Stimulated activated CD8-positive, alpha-beta memory T cell treated with anti-CD3 and anti-CD28 coated beads, Interleukin-7, amount 100 ng/mL, for 4 hours (primary cell): ENCODE measurements around the gene DNAJC4.

ENCODE experiments used
- DNase-seq, 2 donors: peaks; one replicate each; pipeline ENCODE4 v3.0.0-alpha.2; 2020; ENCODE audit warnings: low read depth in 2 of 2

The DNAJC4 gene, protein sequence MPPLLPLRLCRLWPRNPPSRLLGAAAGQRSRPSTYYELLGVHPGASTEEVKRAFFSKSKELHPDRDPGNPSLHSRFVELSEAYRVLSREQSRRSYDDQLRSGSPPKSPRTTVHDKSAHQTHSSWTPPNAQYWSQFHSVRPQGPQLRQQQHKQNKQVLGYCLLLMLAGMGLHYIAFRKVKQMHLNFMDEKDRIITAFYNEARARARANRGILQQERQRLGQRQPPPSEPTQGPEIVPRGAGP

DNA sequence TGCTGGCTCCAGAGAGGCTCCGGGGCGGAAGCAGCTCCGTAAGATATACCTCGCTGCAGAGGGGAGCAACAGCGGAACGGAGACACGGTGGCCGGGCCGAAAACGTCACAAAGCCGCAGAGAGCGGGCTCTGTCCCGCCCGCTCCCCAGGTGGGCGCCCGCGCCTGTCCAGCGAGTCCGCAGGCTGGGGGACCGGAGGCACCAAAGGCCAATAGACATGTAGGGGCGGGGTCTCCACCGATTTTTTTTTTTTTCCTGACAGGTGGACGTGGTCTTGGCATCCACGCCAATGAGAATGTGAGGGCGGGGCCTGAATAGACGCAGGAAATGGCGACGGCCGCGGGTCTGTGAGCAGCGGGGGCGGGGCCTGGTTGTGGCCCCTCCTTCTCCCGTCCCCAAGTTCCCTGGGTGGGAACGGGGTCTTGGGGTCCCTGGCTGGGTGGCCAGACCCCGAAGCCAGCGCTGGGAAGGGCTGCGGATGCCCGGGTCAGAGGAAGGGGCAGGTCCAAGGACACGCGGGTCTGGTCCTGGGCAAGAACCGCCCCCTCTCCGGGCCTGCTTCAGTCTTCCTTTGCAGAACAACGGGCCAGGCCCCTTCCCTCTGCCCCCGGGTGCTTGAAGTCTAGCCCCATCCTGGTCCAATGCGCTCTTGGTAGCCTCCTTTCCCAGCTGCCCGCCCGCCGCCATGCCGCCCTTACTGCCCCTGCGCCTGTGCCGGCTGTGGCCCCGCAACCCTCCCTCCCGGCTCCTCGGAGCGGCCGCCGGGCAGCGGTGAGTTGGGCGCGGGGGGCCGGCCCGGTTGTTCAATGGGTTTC is at the start of gene DNAJC4:
DNAJC4 (plus strand) TSS at position 378 of the 814 bp plus-strand sequence; CDS start at position 685, 307 bp downstream.
- DNase-seq: peak; percentile 78 to 82

- no peak for DNase-seq
These were observed 49.5 kb upstream of the DNAJC4 start for GRCh38 chr11:64180891-64181290.

DNA sequence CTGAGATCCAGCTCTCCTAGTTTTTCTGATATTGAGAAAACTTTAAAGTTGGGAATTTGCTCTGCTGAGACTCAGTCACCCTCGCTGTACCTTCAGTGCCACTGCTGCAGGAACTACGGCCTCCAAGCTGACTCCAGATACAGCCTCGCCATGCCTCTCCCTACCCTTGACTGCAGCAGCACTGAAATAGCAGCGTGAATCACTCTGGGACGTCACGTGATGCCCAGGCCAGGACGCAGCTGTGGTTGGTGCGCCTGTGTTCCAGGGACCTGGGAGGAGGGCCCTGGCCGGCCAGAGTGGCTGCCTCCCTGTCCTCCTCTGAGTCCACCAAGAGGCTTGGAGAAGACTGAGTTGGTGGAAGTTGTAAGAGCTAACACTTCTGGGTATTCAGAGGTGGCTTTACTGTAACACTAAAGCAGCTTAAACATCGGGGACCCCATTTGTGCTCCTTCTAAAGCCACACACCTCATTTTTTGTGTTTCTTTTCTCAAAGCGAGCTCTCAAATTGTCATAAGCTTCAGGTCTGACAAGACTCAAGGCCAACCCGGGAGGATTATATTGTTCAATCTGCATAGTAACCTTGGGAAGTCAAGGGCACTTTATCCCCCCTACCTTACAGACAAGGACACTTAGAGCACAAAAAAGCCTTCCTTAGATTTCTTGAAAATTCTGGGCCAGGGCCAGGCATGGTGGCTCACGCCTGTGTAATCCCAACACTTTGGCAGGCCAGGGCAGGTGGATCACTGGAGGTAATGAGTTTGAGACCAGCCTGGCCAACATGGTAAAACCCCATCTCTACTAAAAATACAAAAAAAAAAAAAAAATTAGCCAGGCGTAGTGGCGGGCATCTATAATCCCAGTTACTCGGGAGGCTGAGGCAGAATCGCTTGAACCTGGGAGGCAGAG is 48.6 kb upstream of the DNAJC4 start:
- DNase-seq: peak in 1 of 2 donors; percentile 24

DNA sequence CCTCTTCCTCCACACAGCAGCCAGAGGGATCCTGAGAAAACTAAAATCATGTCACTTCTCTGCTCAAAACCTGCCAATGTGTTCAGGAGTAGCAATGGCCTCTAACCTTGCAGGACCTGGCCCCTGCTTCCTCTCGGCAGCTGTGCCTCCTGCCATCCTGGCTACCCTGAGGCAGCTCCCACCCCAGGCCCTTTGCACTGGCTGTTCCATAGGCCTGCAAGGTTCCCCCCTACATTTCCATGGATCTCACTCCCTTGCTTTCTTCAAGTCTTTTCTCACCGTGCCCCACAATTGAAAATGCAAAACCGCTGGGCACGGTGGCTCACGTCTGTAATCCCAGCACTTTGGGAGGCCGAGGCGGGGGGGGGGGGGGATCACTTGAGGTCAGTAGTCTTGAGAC is 46.5 kb upstream of the DNAJC4 start:
- DNase-seq: no peak

DNA sequence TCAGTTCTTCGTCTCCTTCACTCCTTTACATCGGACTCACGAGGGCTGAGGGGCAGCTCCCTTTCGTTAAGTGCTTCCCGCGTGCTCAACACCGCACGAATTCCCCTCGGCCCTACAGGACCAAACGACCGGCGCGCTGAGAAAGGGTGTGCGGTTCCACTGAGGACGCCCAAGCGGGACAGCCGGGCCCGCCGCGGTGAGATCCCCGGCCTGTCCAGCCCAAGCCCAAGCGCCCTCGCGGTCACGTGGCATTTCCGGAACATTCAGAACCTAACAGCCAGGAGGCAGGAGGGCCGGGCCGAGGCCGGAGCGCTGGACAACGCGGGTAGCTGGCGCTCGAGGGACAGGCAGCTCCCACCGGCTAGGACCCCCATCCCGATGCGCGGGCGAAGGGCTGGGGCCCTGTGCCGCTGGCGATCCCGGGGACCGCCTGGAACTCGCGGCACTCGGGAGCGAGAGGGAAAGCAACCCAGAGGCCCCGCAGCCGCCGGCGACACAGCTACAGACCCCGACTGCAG is 45.1 kb upstream of the DNAJC4 start:
- DNase-seq: no peak

GRCh38 chr11:64185693-64186491 is 44.5 kb upstream of the DNAJC4 start, which contains the start of gene STIP1:
Gene STIP1, plus strand, starts transcription at chr11:64186171. Its CDS starts 91 bp downstream, at chr11:64186262.
- DNase-seq: peak; percentile 97 to 100

GRCh38 chr11:64186492-64187165 is 43.7 kb upstream of the DNAJC4 start:
- DNase-seq: peak; percentile 26 to 31

DNA sequence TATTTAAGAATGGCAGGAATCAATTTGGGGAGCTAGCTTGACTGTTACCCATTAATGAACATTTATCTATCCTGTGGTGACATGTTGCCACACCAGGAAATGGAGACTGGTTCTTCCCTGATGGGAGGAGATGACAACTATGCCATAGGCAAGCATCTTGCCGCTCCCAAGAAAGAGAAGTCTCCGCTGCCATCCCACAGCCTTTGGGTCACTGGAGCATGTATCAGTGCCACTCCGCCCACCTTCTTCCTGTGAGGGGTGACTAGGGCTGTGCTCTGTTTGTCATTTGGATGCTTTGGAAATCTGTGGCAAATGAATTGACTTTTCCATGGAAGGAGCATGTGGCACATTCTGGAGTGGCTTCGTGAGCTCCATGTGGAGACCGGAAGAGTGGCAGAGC is 37.9 kb upstream of the DNAJC4 start:
- no peak for DNase-seq

- no peak for DNase-seq
These were observed 33.7 kb upstream of the DNAJC4 start for GRCh38 chr11:64196626-64197025.

DNA sequence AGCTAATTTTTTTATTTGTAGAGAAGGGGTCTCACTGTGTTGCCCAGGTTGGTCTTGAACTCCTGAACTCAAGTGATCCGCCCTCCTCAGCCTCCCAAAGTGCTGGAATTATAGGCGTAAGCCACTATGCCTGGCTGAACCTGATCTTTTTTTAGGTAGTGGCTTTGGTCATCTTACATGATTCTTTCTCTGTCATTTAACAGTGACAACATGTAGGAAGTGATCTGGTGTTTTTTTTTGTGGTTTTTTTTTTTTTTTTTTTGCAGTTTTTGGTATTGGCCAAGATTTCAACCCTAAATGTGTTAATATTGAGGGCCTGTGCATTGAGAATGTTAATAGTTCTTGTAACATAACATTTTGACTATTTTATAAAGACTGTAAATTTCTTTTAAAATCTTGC is 31.8 kb upstream of the DNAJC4 start:
- no peak for DNase-seq

GRCh38 chr11:64201543-64201942 is 28.8 kb upstream of the DNAJC4 start:
- no peak for DNase-seq

DNA sequence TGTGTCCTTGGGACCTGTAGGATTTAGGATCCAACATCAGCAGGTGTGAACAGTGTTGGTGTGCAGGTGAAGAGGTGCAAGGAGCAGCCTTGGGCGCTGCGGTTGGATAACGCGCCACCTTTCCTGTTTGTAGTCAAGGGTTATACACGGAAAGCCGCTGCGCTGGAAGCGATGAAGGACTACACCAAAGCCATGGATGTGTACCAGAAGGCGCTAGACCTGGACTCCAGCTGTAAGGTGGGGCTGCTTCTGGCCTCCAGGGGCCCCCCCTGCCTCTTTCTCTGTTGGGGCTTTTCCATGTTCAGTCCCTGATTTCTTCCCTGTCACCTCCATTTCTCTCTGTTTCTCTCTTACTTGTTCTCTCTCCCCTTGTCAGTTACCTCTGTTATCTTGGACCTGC is 27.4 kb upstream of the DNAJC4 start:
- DNase-seq: no peak

GRCh38 chr11:64203421-64204079 is 26.8 kb upstream of the DNAJC4 start:
- DNase-seq: no peak

DNA sequence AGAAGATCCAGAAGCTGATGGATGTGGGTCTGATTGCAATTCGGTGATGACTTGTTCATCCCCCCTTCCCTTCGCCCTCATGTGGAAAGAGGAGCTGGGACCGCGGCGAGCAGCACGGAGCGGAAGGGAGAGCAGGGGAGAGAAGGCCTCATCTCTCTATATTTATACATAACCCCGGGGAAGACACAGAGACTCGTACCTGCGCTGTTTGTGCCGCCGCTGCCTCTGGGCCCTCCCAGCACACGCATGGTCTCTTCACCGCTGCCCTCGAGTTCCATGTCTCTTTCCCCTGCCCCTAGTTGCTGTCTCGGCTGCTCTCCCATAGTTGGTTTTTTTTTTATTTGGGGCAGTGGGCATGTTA is 26.3 kb upstream of the DNAJC4 start:
- no peak for DNase-seq

DNA sequence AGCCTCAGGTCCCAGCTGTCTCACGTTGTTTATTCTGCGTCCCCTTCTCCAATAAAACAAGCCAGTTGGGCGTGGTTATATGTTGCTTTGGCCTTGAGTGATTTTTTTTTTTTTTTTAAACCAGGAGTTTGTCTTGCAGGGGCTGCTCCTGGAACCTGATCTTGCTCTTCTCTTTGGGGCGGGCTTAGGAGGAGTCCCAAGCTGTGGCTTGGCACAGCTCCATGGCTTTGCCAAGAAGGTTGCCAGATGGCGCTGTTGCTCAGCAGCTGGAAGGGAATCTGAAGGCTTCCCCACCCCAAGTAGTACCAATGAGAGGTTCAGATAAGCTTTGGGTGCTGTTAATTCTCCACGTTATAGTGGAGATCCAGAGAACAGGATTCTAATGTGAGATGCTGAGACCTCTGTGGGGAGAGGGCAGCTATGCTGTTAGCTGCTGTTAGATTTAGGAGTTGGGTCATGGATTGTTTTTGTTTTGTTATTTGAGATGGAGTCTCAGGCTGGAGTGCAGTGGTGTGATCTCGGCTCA is 25.8 kb upstream of the DNAJC4 start:
- peak; percentile 67 to 69 for DNase-seq

DNA sequence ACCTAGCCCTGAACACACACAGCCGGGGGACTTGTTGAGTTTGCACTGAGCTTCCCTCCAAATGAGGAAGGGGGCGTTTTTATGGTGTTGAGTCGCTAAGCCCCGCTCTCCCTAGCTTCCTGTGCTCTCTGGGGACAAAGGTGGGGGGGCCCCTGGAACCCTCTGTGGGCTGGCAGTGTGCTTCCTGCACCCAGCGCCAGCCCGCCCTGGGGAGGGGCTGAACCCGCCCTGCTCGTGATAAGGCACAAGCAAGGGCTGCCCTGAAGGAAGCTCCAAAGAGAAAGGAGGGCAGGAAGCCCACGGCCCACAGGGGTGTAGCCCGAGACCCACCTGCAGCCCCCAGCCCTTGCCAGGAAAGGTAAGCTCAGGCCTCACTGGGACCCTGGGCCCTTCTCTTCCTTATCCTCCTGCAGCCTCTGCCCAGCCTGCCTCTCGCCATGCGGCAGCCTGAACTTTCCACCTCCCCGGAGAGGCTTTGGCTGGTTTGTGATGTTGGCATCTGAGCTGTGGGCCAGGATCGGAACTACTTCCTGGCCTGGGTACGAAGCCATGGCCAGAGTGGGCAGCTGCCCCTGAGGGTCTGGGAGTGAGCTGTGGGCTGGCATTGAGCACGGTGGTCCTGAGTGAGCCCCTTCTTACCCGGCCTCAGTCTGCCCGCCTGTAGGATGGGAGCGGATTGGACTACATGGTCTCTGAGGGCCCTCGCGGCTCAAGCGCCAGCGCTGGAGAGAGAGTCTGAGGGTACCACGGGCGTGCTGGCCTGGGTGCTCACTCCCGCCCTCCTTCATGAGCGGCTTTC is 23.7 kb upstream of the DNAJC4 start, which contains the start of gene FERMT3:
FERMT3 (plus strand) TSS at position 265 of the 799 bp plus-strand sequence. CDS start 644 bp downstream, outside the sequence.
- peak in 1 of 2 donors; percentile 73 for DNase-seq

GRCh38 chr11:64207256-64208085 is 22.9 kb upstream of the DNAJC4 start:
- peak; percentile 83 to 84 for DNase-seq
